Non-pigmented ciliary epithelial cell (primary cell): ENCODE data around the gene ZNF217.
"Not testable (repeated sequence)": the region's sequence is repeated elsewhere in the genome, so short reads cannot be mapped to it uniquely, and the experiment has no call there.

Experiments used
- DNase-seq: peaks from one replicate; pipeline ENCODE4 v3.0.0-alpha.2; 2010; ENCODE audit warnings: low read depth

ZNF217 gene

DNA sequence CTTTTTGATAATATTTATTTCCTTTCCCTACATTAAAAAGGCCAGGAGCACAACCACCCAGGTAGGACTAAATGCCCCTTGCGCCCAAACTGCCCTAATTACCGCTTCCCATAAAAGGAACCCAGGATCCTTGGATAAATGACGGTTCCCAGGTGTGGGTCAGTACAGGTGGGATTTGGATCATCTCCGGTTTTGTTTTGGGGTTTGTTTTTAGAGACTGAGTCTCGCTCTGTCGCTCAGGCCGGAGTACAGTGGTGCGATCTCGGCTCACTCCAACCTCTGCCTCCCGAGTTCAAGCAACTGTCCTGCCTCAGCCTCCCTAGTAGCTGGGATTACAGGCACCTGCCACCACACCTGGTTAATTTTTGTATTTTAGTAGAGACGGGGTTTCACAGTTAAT is 28.4 kb downstream of the ZNF217 start:
- no peak for DNase-seq

- not testable (repeated sequence) for DNase-seq
Observed at GRCh38 chr20:53562104-53562764, 31.4 kb downstream of the ZNF217 start.

DNA sequence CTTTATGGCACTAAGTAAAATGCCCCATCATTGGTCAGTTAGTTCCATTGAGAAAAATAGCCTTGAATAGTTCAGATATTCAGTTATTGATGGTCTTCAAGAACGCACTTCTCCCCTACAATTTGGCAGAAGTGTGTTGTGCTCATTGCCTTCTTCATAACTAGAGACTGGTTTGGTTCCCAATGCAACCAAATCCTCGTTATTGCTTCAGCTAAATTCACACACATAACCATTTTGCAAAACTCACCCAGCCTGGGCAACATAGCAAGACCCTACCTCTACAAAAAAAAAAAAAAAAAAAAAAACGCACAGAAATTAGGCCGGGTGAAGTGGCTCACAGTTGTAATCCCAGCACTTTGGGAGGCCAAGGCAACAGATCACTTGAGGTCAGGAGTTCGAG is 32.1 kb downstream of the ZNF217 start:
- DNase-seq: no peak

DNA sequence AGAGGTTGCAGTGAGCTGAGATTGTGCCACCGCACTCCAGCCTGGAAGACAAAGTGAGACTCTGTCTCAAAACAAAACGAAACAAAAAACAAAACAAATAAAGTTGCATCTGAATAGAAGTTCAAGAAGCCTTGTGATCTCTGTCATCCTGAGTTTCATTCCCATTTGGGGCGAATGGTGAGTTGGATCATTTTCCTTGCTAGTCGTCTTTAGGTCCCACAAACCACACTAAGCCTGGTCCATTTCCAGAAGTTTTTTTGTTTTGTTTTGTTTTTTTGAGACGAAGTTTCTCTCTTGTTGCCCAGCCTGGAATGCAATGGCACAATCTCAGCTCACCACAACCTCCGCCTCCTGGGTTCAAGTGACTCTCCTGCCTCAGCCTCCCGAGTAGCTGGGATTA is 33.8 kb downstream of the ZNF217 start:
- DNase-seq: no peak

DNA sequence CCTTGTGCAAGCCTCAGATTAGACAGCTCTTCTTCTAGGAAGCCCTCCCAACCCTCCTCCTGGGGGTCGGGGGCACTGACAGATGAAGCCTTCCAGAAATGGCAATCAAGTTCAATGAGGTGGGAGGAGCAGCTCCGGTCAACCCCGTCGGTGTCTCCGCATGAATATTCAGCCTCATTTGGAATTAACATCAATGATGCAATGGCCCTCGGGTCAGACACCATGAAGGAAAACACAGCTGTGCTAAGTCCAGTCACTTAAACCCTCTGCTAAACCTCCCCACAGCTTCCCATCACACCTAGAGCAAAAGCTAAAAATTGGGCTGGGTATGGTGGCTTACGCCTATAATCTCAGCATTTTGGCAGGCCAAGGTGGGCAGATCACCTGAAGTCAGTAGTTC is 36.5 kb downstream of the ZNF217 start:
- DNase-seq: no peak

DNA sequence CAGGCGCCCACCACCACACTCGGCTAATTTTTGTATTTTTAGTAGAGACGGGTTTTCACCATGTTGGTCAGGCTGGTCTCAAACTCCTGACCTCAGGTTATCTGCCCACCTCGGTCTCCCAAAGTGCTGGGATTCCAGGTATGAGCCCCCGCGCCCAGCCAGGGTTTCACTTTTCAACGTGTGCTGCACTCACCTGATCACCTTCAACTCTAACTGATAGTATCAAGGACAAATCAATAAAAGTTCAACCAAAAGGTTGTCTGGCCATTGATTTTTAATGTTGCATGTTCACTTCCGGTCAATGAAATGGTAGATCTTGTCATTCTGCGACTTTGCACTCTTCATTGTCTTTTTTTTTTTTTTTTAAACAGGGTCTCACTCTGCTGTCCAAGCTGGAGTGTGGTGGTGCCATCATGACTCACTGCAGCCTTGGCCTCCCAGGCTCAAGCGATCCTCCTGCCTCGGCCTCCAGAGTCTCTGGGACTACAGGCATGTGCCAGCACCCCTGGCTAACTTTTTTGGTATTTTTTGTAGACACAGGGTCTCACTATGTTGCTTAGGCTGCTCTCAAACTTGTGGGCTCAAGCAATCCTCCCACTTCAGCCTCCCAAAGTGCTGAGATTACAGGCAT is 37.3 kb downstream of the ZNF217 start:
- DNase-seq: no peak

DNA sequence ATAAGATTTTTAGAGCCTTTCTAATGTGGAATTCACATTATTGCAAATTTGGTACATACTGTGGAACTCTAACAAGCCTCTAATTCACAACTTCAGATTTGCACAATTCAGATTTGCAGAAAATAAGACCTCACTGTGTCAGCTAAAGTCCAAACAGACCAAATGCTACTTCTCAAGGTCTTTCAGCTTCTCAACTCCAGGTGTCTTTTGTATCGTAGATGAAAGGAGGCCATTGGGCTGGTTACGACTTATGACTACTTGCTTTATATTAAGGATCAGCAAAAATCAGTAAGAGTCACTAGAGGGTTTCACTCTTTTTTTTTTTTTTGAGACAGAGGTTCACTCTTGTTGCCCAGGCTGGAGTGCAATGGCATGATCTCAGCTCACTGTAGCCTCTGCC is 37.8 kb downstream of the ZNF217 start:
- no peak for DNase-seq

- no peak for DNase-seq
Observed at GRCh38 chr20:53555081-53555480, 38.6 kb downstream of the ZNF217 start.

DNA sequence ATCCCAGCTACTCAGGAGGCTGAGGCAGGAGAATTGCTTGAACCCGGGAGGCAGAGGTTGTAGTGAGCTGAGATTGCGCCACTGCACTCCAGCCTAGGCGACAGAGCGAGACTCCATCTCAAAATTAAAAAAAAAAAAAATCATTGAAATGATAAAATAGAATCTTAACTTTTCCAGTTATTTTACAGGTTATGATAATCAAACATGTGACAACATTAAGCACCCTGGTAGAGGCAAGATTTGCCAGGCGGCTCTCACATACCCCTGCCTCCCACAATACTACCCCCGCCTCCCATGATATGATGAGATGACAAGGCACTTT is 41.1 kb downstream of the ZNF217 start:
- not testable (repeated sequence) for DNase-seq

- not testable (repeated sequence) for DNase-seq
Observed at GRCh38 chr20:53551719-53552571, 41.7 kb downstream of the ZNF217 start.

DNA sequence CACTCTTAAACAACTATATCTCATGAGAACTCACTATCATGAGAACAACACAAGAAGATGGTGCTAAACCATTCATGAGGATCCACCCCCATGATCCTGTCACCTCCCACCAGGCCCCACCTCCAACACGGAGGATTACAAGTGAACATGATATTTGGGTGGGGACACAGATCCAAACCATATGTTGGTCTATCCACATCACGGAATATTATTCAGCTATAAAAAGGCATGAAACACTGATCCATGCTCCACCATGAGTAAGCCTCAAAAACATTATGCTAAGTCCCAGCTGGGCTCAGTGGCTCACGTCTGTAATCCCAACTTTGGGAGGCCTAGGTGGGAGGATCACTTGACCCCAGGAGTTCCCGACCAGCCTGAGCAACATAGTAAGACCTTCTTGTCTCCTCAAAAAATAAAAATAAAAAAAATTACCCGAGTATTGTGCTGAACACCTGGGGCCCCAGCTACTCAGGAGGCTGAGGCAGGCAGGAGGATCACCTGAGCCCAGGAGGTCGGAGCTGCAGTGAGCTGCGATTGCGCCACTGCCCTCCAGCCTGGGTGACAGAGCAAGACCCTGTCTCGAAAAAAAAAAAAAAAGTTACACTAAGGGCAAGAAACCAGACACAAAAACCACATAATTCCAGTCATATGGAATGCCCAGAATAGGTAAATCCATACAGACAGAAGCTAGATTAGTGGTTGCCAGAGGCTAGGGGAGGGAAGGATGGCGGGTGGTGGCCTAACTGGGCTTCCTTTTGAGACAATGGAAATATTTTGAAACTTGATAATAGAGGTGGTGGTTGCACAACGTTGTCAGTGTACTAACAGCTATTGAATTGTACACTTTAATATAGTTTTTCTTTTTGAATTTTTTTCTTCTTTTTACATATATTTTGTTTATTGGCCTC is 43.1 kb downstream of the ZNF217 start:
- DNase-seq: no peak

DNA sequence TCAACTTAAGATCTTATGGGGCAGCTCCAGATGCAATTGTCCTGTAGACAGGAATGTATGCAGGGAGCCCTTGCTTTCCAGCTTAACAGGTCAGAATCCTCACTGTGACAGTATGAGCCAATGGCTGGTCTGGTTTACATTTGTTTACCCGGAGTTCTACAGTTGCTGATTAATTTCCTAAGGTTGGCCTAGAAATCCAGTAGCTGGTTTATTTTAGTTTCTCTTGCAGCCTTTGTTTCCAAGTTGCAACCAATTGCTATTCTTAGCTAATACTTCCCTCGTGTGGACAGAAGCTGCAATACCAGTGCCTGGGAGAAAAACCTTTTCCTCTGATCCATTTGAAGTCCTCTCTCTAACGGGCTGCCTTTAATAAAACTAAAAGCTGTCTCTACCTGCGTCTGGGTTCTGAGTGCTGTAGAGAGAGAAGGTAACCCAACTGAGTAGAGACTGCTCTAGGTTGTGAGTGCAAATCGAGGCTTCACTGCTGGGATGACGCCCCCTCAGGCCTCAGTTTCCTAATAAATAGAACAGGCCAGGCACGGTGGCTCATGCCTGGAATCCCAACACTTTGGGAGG is 45.9 kb downstream of the ZNF217 start:
- DNase-seq: peak; percentile 28

DNA sequence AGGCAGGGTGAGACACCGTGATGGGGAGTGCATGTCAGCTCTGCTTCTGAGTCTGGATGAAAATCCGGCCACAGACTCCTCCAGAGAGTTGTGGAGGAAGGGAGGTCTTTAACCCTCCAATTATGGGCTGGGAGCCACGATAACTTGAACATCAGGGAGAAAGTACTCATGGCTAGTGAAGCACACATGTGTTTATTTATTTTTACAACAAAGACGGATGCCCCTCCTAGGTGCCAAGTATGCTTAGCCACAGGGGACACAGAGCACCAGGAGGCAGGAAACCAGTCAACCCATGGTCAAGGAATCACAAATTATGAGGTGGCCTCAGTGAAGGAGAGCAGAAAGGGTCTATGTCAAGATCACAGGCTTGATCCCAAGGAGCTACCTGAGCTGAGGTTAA is 54.1 kb downstream of the ZNF217 start:
- no peak for DNase-seq

DNA sequence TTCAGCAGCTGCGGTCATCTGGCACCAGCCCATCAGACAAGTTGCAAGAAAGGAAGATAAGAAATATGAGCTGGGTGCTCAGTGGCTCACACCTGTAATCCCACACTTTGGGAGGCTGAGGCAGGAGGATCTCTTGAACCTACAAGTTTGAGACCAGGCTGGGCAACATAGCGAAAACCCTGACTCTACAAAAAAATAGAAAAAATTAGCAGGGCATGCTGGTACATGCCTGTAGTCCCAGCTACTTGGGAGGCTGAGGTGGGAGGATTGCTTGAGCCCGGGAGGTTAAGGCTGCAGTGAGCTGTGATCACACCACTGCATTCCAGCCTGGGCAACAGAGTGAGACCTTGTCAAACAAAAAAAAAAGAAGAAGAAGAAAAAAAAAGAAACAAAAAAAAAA is 57.3 kb downstream of the ZNF217 start:
- DNase-seq: not testable (repeated sequence)

GRCh38 chr20:53535878-53536277 is 57.8 kb downstream of the ZNF217 start:
- no peak for DNase-seq

DNA sequence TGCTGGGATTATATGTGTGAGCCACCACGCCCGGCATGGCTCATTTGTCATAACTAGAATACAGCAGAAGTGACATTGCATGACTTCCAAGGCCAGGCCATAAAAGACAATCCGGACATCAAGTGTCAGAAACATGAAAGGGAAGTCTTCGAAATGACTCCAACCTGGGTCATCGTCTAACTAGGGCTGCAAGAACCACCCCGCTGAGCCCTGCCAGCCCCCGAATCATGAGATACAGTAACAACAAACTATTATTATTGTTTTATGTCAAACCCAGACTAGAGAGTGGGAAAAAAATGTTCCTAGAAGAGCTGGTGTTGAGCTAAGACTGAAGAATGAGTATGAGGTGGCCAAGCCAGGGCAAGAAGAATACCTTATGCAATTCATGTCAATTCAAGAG is 59.6 kb downstream of the ZNF217 start:
- DNase-seq: no peak

GRCh38 chr20:53533500-53533899 is 60.1 kb downstream of the ZNF217 start:
- DNase-seq: no peak

DNA sequence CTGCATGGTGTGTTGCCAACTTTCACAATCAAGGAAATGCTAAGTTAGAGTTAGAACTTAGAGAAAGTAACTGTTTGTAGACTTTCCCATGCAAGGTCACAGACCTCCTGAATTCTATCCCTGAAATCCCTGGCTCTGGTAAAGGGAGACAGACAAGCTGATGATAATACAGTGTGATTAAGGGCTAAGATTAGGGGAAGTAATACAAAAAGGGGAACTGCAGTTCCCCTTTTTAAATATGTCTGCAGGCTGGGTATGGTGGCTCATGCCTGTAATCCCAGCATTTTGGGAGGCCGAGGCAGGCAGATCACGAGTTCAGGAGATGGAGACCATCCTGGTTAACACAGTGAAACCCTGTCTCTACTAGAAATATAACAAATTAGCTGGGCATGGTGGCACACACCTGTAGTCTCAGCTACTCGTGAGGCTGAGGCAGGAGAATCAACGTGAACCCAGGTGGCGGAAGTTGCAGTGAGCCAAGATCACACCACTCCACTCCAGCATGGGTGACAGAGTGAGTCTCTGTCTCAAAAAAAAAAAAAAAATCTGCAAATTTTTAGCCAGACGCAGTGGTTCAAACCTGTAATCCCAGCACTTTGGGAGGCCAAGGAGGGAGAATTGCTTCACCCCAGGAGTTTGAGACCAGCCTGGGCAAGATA is 60.9 kb downstream of the ZNF217 start:
- not testable (repeated sequence) for DNase-seq

DNA sequence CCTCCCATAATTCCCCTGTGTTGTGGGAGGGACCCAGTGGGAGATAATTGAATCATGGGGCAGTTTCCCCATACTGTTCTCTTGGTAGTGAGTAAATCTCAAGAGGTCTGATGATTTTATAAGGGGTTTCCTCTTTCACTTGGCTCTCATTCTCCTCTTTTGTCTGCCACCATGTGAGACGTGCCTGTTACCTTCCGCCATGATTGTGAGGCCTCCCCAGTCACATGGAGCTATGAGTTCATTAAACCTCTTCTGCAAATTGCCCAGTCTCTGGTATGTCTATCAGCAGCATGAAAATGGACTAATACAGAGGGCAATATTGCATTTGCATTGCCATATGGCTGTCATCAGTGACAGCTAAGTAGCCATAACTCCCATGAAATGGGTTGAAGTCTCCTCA is 63.2 kb downstream of the ZNF217 start:
- no peak for DNase-seq

- no peak for DNase-seq
Observed at GRCh38 chr20:53529658-53530057, 64.0 kb downstream of the ZNF217 start.

- no peak for DNase-seq
Observed at GRCh38 chr20:53527196-53527595, 66.4 kb downstream of the ZNF217 start.
